HCT116 (cell line): Measurements from ENCODE around the gene ANKRD6.
"Not testable (repeated sequence)": the region's sequence is repeated elsewhere in the genome, so short reads cannot be mapped to it uniquely, and the experiment has no call there.

Experiments used
- EZH2 ChIP-seq: fragments of 200-600 bp; sonication (generic); IDR thresholded peaks from 2 replicates; pipeline ENCODE4 v1.6.1; 2017; ENCODE audit warnings: antibody characterized with exemption, mixed run types
- POLR2AphosphoS5 ChIP-seq: IDR thresholded peaks from 2 replicates; pipeline ENCODE4 v1.6.1; 2011; ENCODE audit warnings: mild to moderate bottlenecking, low read depth, low read length, moderate library complexity

GRCh38 chr6:89397884-89398283 is 35.1 kb upstream of the ANKRD6 start:
- not testable (repeated sequence) for TF ChIP-seq POLR2AphosphoS5, EZH2
